K562 (cell line): ENCODE measurements around the gene CFL1. TPM values are rescaled to one million over a fixed set of nuclear protein-coding genes. Genes with fewer than 3 reads are reported as not detected.
A peak's percentile ranks its signal among the peaks of the same experiment; 100 is the strongest.

Experiments
- BRF1 ChIP-seq: IDR thresholded peaks from 3 replicates; pipeline ENCODE4 v1.6.1; 2011; ENCODE audit warnings: borderline replicate concordance, mild to moderate bottlenecking; ENCODE audit not compliant: insufficient read length; ENCODE audit errors: extremely low read depth
- CHD4 ChIP-seq: fragments of 200-600 bp; sonication (generic); IDR thresholded peaks from 3 replicates; pipeline ENCODE4 v1.6.1; 2012; ENCODE audit warnings: low read depth, mild to moderate bottlenecking, mixed read lengths, low read length, inconsistent platforms; ENCODE audit not compliant: insufficient read depth, insufficient replicate concordance, poor library complexity, severe bottlenecking
- FOXJ3 ChIP-seq: sonication (generic); formaldehyde crosslinking; IDR thresholded peaks from 2 replicates; pipeline ENCODE4 v1.4.0; 2020; ENCODE audit warnings: mild to moderate bottlenecking, missing genetic modification reagents
- GTF2F1 ChIP-seq: IDR thresholded peaks from 2 replicates; pipeline ENCODE4 v1.6.1; 2011; ENCODE audit warnings: low read depth, low read length, improper control_type of control experiment
- KDM5B ChIP-seq: fragments of 200-600 bp; sonication (generic); IDR thresholded peaks from 2 replicates; pipeline ENCODE4 v1.6.1; 2012; ENCODE audit warnings: low read depth, mild to moderate bottlenecking, moderate library complexity, low read length, control low read depth, inconsistent platforms; ENCODE audit not compliant: insufficient replicate concordance
- KLF6 ChIP-seq: fragments of 250-450 bp; sonication (Bioruptor Pico); IDR thresholded peaks from 2 replicates; pipeline ENCODE4 v1.4.0; 2020; ENCODE audit warnings: mild to moderate bottlenecking, moderate library complexity, borderline replicate concordance
- MXI1 ChIP-seq: IDR thresholded peaks from 2 replicates; pipeline ENCODE4 v1.6.1; 2011; ENCODE audit warnings: low read depth, mild to moderate bottlenecking, improper control_type of control experiment, low read length
- MYC ChIP-seq, 2 experiments: fragments of 250-450 bp in 1 of 2; sonication (Bioruptor Pico) in 1 of 2; IDR thresholded peaks; 2 replicates each; pipeline versions ENCODE4 v1.5.1 to v1.6.1; 2012 to 2021; ENCODE audit warnings: low read depth in 2 of 2, borderline replicate concordance in 1 of 2, improper control_type of control experiment in 1 of 2, low read length in 1 of 2, mild to moderate bottlenecking in 1 of 2, moderate library complexity in 1 of 2
- NR4A1 ChIP-seq, 2 experiments: fragments of 250-450 bp in 1 of 2; fragments of 450-650 bp in 1 of 2; sonication (Bioruptor Pico) in 1 of 2; IDR thresholded peaks; 2 replicates each; pipeline versions ENCODE4 v1.4.0 to v1.6.1; 2016 to 2020; ENCODE audit warnings: mild to moderate bottlenecking in 2 of 2, missing compliant biosample characterization in 1 of 2, missing genetic modification characterization in 1 of 2, moderate library complexity in 1 of 2
- NUFIP1 ChIP-seq: fragments of 450-650 bp; IDR thresholded peaks from 2 replicates; pipeline ENCODE4 v1.6.1; 2018; ENCODE audit not compliant: partially characterized antibody
- PHF20 ChIP-seq: fragments of 450-650 bp; IDR thresholded peaks from 2 replicates; pipeline ENCODE4 v1.6.1; 2018; ENCODE audit not compliant: partially characterized antibody
- RB1 ChIP-seq: fragments of 450-650 bp; IDR thresholded peaks from 2 replicates; pipeline ENCODE4 v1.6.1; 2017; ENCODE audit warnings: low read depth, mild to moderate bottlenecking
- RBM17 ChIP-seq: fragments of 200-400 bp; formaldehyde crosslinking; IDR thresholded peaks from 2 replicates; pipeline ENCODE4 v1.6.1; 2017; ENCODE audit warnings: low read depth, mild to moderate bottlenecking, low read length, borderline replicate concordance
- ZNF146 ChIP-seq: IDR thresholded peaks from one replicate; pipeline ENCODE4 v1.6.1; 2018; ENCODE audit warnings: missing compliant biosample characterization; ENCODE audit not compliant: unreplicated experiment
- ZNF551 ChIP-seq: fragments of 250-450 bp; sonication (Bioruptor Pico); IDR thresholded peaks from 2 replicates; pipeline ENCODE4 v1.5.0; 2021; ENCODE audit warnings: mild to moderate bottlenecking, moderate library complexity
- ZNF707 ChIP-seq: fragments of 250-450 bp; sonication (Bioruptor Pico); conservative IDR thresholded peaks from 2 replicates; pipeline ENCODE4 v1.8.0; 2022; ENCODE audit warnings: inconsistent platforms, mild to moderate bottlenecking, moderate library complexity
- polyA plus RNA-seq, 8 experiments: library from polyadenylated mRNA; depleted of rRNA in 4 of 8; stranded (reverse) in 5 of 8; unstranded in 3 of 8; fragments of >200 nt; fragmentation: Nextera tagmentation in 2 of 8; fragmentation: Illumina TruSeq in 1 of 8; extraction: Ambion mirVana in 2 of 8; extraction: Trizol in 1 of 8; gene quantifications; 2 replicates each; pipeline versions ENCODE4 v1.2.1 to v1.2.3, GENCODE V29; 2011 to 2014; ENCODE audit warnings: inconsistent platforms in 1 of 8, missing spikeins in 1 of 8
- total RNA-seq, 7 experiments: library from RNA; depleted of rRNA in 6 of 7; stranded (reverse); fragments of >200 nt in 6 of 7; fragmentation: Illumina TruSeq in 2 of 7; extraction: Trizol in 2 of 7; gene quantifications; 2 replicates each; pipeline versions ENCODE4 v1.2.1 to v1.2.3, GENCODE V29; 2011 to 2021; ENCODE audit warnings: low replicate concordance in 1 of 7
- TF ChIP-seq, protein P1 (sequence below): fragments of 450-650 bp; formaldehyde crosslinking; conservative IDR thresholded peaks from 2 replicates; pipeline ENCODE4 v1.4.0; 2022; ENCODE audit warnings: mild to moderate bottlenecking, missing genetic modification characterization
- TF ChIP-seq, protein P2 (sequence below): fragments of 450-650 bp; formaldehyde crosslinking; IDR thresholded peaks from 2 replicates; pipeline ENCODE4 v1.4.0; 2022; ENCODE audit warnings: missing genetic modification characterization
- TF ChIP-seq, protein P3 (sequence below): sonication (generic); formaldehyde crosslinking; IDR thresholded peaks from 2 replicates; pipeline ENCODE4 v1.5.0; 2020; ENCODE audit warnings: missing genetic modification reagents
- TF ChIP-seq, protein P4 (sequence below): fragments of 450-650 bp; IDR thresholded peaks from 2 replicates; pipeline ENCODE4 v1.6.1; 2016; ENCODE audit warnings: borderline replicate concordance

Gene CFL1
- total and polyA plus RNA-seq, 9 of the 15 experiments (the other 6 are each of a cell fraction or from before 2014, with no cell fraction given), result 105 to 1,101 (median 859) TPM

DNA sequence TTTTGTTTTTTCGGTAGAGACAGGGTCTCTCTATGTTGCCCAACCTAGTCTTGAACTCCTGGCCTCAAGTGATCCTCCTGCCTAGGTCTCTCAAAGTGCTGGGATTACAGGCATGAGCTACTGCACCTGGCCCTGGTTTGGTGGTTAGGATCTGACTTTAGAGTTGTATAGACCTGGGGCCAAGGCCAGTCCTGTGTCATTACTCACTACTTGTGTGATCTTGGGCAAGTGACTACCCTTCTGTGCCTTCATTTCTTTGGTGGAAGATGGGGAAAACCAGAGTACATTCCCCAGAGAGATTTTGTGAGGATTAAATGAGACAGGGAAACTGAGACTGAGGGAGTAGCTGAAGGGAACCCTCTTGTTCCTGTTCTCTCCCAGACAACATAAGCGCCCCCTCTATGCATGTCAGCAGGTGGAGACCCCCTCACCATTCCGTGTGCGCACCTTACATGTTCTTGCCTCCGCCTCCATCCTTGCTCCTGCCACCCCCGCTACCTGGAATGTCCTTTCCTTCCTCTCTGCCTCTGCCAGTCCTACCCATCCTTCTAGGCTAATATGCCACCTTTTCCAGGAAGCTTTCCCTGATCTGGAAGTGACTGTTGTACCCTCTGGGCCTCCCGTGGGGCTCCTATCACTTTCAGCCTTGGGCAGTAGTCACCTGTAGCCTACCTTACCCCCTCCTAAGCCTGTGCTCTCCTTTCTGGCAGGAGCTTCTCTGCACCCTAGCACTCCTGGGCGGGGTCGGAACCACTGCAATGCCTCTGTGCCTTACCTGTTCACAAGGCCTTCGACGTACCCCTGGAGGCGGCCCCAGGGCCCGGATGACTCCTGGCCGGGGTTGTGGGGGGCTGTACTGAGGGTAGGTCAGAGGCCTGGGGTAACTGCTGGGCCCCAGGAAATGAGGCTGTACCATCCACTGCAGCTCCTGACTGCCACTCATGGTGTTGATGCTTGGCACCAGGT, 38.3 kb upstream of the CFL1 start (continued):
- TF ChIP-seq RB1 (no peak), NUFIP1 (no peak), NR4A1 (CRISPR knock-in tag; IDR thresholded peaks at IDR 0.05) (no peak), NR4A1 (tag; IDR thresholded peaks at IDR 0.05) (no peak), MYC (IDR thresholded peaks at IDR 0.05; ENCODE audit: low read depth, low read length) (no peak), MYC (CRISPR knock-in tag; IDR thresholded peaks at IDR 0.05; ENCODE audit: borderline replicate concordance, low read depth) (no peak), GTF2F1 (no peak), CHD4 (no peak), RBM17 (no peak), ZNF551 (CRISPR knock-in tag) (no peak), ZNF146 (CRISPR knock-in tag) (no peak), PHF20 (no peak), FOXJ3 (CRISPR knock-in tag) (no peak), BRF1 (no peak), KDM5B (no peak), MXI1 (no peak), KLF6 (CRISPR knock-in tag) (no peak), ZNF707 (CRISPR knock-in tag) (no peak)
- TF ChIP-seq, protein P1, sequence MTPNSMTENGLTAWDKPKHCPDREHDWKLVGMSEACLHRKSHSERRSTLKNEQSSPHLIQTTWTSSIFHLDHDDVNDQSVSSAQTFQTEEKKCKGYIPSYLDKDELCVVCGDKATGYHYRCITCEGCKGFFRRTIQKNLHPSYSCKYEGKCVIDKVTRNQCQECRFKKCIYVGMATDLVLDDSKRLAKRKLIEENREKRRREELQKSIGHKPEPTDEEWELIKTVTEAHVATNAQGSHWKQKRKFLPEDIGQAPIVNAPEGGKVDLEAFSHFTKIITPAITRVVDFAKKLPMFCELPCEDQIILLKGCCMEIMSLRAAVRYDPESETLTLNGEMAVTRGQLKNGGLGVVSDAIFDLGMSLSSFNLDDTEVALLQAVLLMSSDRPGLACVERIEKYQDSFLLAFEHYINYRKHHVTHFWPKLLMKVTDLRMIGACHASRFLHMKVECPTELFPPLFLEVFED (CRISPR knock-in tag), result peak; percentile 87
- TF ChIP-seq, protein P2, sequence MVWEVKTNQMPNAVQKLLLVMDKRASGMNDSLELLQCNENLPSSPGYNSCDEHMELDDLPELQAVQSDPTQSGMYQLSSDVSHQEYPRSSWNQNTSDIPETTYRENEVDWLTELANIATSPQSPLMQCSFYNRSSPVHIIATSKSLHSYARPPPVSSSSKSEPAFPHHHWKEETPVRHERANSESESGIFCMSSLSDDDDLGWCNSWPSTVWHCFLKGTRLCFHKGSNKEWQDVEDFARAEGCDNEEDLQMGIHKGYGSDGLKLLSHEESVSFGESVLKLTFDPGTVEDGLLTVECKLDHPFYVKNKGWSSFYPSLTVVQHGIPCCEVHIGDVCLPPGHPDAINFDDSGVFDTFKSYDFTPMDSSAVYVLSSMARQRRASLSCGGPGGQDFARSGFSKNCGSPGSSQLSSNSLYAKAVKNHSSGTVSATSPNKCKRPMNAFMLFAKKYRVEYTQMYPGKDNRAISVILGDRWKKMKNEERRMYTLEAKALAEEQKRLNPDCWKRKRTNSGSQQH (CRISPR knock-in tag), result peak; percentile 9; the same call in 1 of the 2 replicates
- TF ChIP-seq, protein P3, sequence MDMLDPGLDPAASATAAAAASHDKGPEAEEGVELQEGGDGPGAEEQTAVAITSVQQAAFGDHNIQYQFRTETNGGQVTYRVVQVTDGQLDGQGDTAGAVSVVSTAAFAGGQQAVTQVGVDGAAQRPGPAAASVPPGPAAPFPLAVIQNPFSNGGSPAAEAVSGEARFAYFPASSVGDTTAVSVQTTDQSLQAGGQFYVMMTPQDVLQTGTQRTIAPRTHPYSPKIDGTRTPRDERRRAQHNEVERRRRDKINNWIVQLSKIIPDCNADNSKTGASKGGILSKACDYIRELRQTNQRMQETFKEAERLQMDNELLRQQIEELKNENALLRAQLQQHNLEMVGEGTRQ (CRISPR knock-in tag), result no peak
- TF ChIP-seq, protein P4, sequence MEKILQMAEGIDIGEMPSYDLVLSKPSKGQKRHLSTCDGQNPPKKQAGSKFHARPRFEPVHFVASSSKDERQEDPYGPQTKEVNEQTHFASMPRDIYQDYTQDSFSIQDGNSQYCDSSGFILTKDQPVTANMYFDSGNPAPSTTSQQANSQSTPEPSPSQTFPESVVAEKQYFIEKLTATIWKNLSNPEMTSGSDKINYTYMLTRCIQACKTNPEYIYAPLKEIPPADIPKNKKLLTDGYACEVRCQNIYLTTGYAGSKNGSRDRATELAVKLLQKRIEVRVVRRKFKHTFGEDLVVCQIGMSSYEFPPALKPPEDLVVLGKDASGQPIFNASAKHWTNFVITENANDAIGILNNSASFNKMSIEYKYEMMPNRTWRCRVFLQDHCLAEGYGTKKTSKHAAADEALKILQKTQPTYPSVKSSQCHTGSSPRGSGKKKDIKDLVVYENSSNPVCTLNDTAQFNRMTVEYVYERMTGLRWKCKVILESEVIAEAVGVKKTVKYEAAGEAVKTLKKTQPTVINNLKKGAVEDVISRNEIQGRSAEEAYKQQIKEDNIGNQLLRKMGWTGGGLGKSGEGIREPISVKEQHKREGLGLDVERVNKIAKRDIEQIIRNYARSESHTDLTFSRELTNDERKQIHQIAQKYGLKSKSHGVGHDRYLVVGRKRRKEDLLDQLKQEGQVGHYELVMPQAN, result no peak
